IMR-90 (cell line): ENCODE results near the gene IQSEC1. TPM values are rescaled to one million over a fixed set of nuclear protein-coding genes. Genes with fewer than 3 reads are reported as not detected.

Experiments
- ATAC-seq: fragments of 200-7000 bp; cut with Tn5 transposase; 2 replicates; pipeline ENCODE4 v1.9.1; 2020; ENCODE audit warnings: low read depth, mild to moderate bottlenecking, moderate library complexity
- BruUV-seq: library from RNA; stranded (reverse); fragments of 400-500 nt; replicated peaks from 2 replicates; lab custom pipeline; 2021; lab: Mats Ljungman, UMichigan
- CTCF ChIA-PET: fragments of 300-600 bp; formaldehyde crosslinking; extraction: SDS; loops from one replicate; lab custom pipeline; 2021; ENCODE audit warnings: antibody characterized with exemption; lab: Yijun Ruan, JAX
- POLR2A ChIA-PET: fragments of 300-600 bp; sonication (Branson Sonifier 250); formaldehyde crosslinking; loops from one replicate; lab custom pipeline; 2022; ENCODE audit warnings: antibody characterized with exemption; ENCODE audit not compliant: unreplicated experiment; lab: Charles Lee
- DNase-seq: peaks from one replicate; pipeline ENCODE4 v3.0.0; 2013
- H2AFZ ChIP-seq: replicated peaks from 2 replicates; pipeline ENCODE3; 2013; ENCODE audit warnings: low read length, mild to moderate bottlenecking; ENCODE audit not compliant: poor library complexity
- H2AK5ac ChIP-seq: 2 replicates; pipeline ENCODE4 v1.6.1; 2013; ENCODE audit warnings: low read depth, low read length, inconsistent platforms
- H2AK9ac ChIP-seq: replicated peaks from 2 replicates; pipeline ENCODE3; 2013; ENCODE audit warnings: mild to moderate bottlenecking, low read depth, low read length, moderate library complexity; ENCODE audit not compliant: poor library complexity
- H2BK120ac ChIP-seq: 2 replicates; pipeline ENCODE4 v1.6.1; 2013; ENCODE audit warnings: low read depth, low read length, inconsistent platforms
- H2BK15ac ChIP-seq: 3 replicates; pipeline ENCODE4 v1.6.1; 2013; ENCODE audit warnings: low read depth, low read length, inconsistent platforms
- H2BK20ac ChIP-seq: 2 replicates; pipeline ENCODE4 v1.6.1; 2013; ENCODE audit warnings: low read depth, mild to moderate bottlenecking, inconsistent platforms, low read length, moderate library complexity
- H2BK5ac ChIP-seq: 2 replicates; pipeline ENCODE4 v1.6.1; 2013; ENCODE audit warnings: mild to moderate bottlenecking, low read depth, low read length, inconsistent platforms; ENCODE audit not compliant: poor library complexity, severe bottlenecking
- H3K14ac ChIP-seq: replicated peaks from 2 replicates; pipeline ENCODE4 v1.6.1; 2013; ENCODE audit warnings: low read depth, low read length, inconsistent platforms
- H3K18ac ChIP-seq: 2 replicates; pipeline ENCODE4 v1.6.1; 2013; ENCODE audit warnings: low read depth, low read length, control low read depth
- H3K23ac ChIP-seq: 2 replicates; pipeline ENCODE4 v1.6.1; 2013; ENCODE audit warnings: low read depth, low read length, inconsistent platforms
- H3K27ac ChIP-seq: 2 replicates; pipeline ENCODE4 v1.5.1; 2013; ENCODE audit warnings: mild to moderate bottlenecking, control low read depth, low read length; ENCODE audit not compliant: insufficient read depth
- H3K27me3 ChIP-seq: 2 replicates; pipeline ENCODE4 v1.6.1; 2013; ENCODE audit warnings: low read length; ENCODE audit not compliant: control insufficient read depth, insufficient read depth
- H3K36me3 ChIP-seq: 2 replicates; pipeline ENCODE4 v1.6.1; 2013; ENCODE audit warnings: low read length, mixed read lengths; ENCODE audit not compliant: control insufficient read depth, insufficient read depth
- H3K4ac ChIP-seq: 2 replicates; pipeline ENCODE4 v1.6.1; 2013; ENCODE audit warnings: low read depth, low read length, inconsistent platforms
- H3K4me1 ChIP-seq: 2 replicates; pipeline ENCODE4 v1.6.1; 2013; ENCODE audit warnings: low read length, mixed read lengths; ENCODE audit not compliant: control insufficient read depth, insufficient read depth
- H3K4me2 ChIP-seq: 2 replicates; pipeline ENCODE4 v1.6.1; 2013; ENCODE audit warnings: low read depth, mild to moderate bottlenecking, control low read depth, low read length, moderate library complexity
- H3K4me3 ChIP-seq: 2 replicates; pipeline ENCODE4 v1.5.1; 2013; ENCODE audit warnings: low read depth, mild to moderate bottlenecking, control low read depth, low read length, moderate library complexity; ENCODE audit not compliant: insufficient read depth
- H3K56ac ChIP-seq: 2 replicates; pipeline ENCODE4 v1.6.1; 2013; ENCODE audit warnings: low read length, inconsistent platforms; ENCODE audit not compliant: insufficient read depth; ENCODE audit errors: extremely low read depth
- H3K79me1 ChIP-seq, 2 experiments: 2 replicates each; pipeline ENCODE4 v1.6.1; 2013; ENCODE audit warnings: low read length in 2 of 2, inconsistent platforms in 1 of 2, low read depth in 1 of 2
- H3K9ac ChIP-seq: 2 replicates; pipeline ENCODE4 v1.6.1; 2013; ENCODE audit warnings: low read depth, low read length, control low read depth
- H3K9me1 ChIP-seq: 2 replicates; pipeline ENCODE4 v1.6.1; 2013; ENCODE audit warnings: low read length, inconsistent platforms; ENCODE audit not compliant: insufficient read depth
- H3K9me3 ChIP-seq: 2 replicates; pipeline ENCODE4 v1.6.1; 2013; ENCODE audit warnings: low read length; ENCODE audit not compliant: control insufficient read depth, insufficient read depth
- H4K20me1 ChIP-seq: 2 replicates; pipeline ENCODE4 v1.6.1; 2013; ENCODE audit warnings: low read length, inconsistent platforms; ENCODE audit not compliant: insufficient read depth
- H4K5ac ChIP-seq: 2 replicates; pipeline ENCODE4 v1.6.1; 2013; ENCODE audit warnings: mild to moderate bottlenecking, low read depth, low read length, control low read depth
- H4K8ac ChIP-seq, 2 experiments: 2 replicates each; pipeline ENCODE4 v1.6.1; 2013; ENCODE audit warnings: low read depth in 2 of 2, low read length in 2 of 2, control low read depth in 1 of 2, inconsistent platforms in 1 of 2
- H4K91ac ChIP-seq: 2 replicates; pipeline ENCODE4 v1.6.1; 2013; ENCODE audit warnings: low read depth, low read length, inconsistent platforms; ENCODE audit not compliant: insufficient read depth
- MAZ ChIP-seq: IDR thresholded peaks from 2 replicates; pipeline ENCODE4 v1.6.1; 2012; ENCODE audit warnings: low read depth, mild to moderate bottlenecking, low read length, improper control_type of control experiment, moderate library complexity, borderline replicate concordance
- WGBS, 2 experiments: methylation state at CpG; one replicate each; pipeline versions ENCODE4 v1.1.5 to v1.1.7; 2013; ENCODE audit warnings: missing lambda C conversion rate in 2 of 2; ENCODE audit not compliant: insufficient read length in 1 of 2; ENCODE audit errors: extremely low coverage in 2 of 2; 5-methylcytosine and 5-hydroxymethylcytosine counted together
- dilution Hi-C: fragments of 300-500 bp; cut with HindIII; formaldehyde crosslinking; loops from one replicate; pipeline ENCODE4 v1.14.3; 2018; ENCODE audit warnings: low sequenced_read_pairs; ENCODE audit not compliant: unreplicated experiment
- in situ Hi-C: fragments of 300-500 bp; cut with MboI; formaldehyde crosslinking; loops from 3 replicates; pipeline ENCODE4 v1.14.3; 2019; ENCODE audit warnings: low sequenced_read_pairs, inconsistent platforms, mixed read lengths
- intact Hi-C: fragments of 100-400 bp; cut with micrococcal nuclease; formaldehyde crosslinking; loops from 2 replicates; pipeline ENCODE4 v1.10.0; 2022
- polyA plus RNA-seq, 3 experiments: library from polyadenylated mRNA; depleted of rRNA; stranded (reverse); fragments of >200 nt; gene quantifications; 2 replicates each; pipeline ENCODE4 v1.2.3, GENCODE V29; 2012; ENCODE audit warnings: low replicate concordance in 1 of 3
- total RNA-seq: library from RNA; depleted of rRNA; stranded (reverse); fragments of >200 nt; gene quantifications from 2 replicates; pipeline ENCODE4 v1.2.3, GENCODE V29; 2012

Gene IQSEC1
- total and polyA plus RNA-seq, 2 of the 4 experiments (the other 2 are of a cell fraction): 5.9 to 11.9 TPM

DNA sequence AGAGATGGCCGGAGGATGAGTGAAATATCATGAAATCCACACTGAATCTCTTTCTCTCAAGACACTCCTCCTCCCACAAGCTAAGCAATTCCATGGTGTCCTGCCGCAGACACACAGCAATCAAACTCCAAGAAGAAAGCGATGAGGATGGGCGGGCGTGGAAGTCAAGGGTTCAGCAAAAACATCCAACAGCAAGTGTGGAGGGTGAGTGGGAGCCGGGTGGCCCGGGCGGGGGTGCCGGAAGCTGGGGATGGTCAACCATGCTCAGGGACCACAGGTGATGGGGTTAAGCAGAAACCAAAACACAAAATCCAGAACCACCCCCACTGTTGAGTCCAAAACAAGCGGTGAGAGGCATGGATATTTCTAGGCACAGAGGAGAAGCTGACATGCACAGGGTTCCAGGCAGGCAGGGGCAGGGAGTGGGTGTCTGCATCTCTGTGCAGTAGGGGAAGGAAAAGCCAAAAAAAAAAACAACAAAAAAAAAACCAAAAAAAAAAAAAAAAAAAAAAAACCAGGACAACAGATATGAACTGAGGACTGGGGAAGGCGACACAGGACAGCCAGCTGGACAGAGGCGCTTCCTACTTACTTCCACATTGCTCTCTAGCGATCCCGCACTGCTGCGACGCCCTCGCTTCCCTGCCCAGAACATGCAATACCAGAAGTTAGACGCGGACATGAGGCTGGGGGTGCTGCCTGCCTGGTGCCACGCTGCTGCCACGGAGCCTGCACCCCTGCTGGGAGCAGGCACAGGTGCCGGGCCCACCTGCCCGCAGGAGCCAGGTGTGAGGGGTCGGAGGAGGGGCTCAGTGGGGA is 170.8 kb downstream of the IQSEC1 start:
- Histone ChIP-seq H3K9ac (no peak overlapping the region), H4K8ac (no peak overlapping the region), H3K14ac (no peak overlapping the region), H3K23ac (no peak overlapping the region), H3K4me3 (no peak overlapping the region), H4K20me1 (no peaks in the 10 kb centered on the region), H2BK120ac (no peak overlapping the region), H4K5ac (no peak overlapping the region), H3K27me3 (no peaks in the 10 kb centered on the region), H4K91ac (no peak overlapping the region), H3K79me1 (no peaks in the 10 kb centered on the region), H3K27ac (no peak overlapping the region), H2AK5ac (no peak overlapping the region), H2AFZ (no peak overlapping the region), H2BK5ac (no peak overlapping the region), H3K56ac (no peak overlapping the region), H3K4me1 (no peaks in the 10 kb centered on the region), H3K4ac (no peak overlapping the region), H3K9me1 (no peaks in the 10 kb centered on the region), H3K18ac (no peak overlapping the region), H3K9me3 (no peaks in the 10 kb centered on the region), H2BK15ac (no peak overlapping the region), H3K36me3 (peaks cover 50% of the 10 kb centered on the region), H2AK9ac (no peak overlapping the region), H2BK20ac (no peak overlapping the region), H3K4me2 (no peak overlapping the region)
- CTCF ChIA-PET: no interaction called here
- POLR2A ChIA-PET: no interaction called here
- intact Hi-C loops: no loop called here
- in situ Hi-C loops: no loop called here
- DNase-seq (no peak), ATAC-seq (no peak)
- dilution Hi-C loops: no loop called here
- BruUV-seq: no TSS peak
- no peak for TF ChIP-seq MAZ
- 80% methylated on average over 2 of the region's 24 CpGs; no CpG with 5 or more reads in 1 of the 2 experiments for WGBS, 2 experiments
